GM23338 (cell line): ENCODE data around the gene KIF9. TPM values are rescaled to one million over a fixed set of nuclear protein-coding genes. Genes with fewer than 3 reads are reported as not detected.
"Not testable (repeated sequence)": the region's sequence is repeated elsewhere in the genome, so short reads cannot be mapped to it uniquely, and the experiment has no call there.

Experiments
- ATAC-seq: fragments of 200-7000 bp; cut with Tn5 transposase; 3 replicates; pipeline ENCODE4 v1.9.1; 2020
- DNase-seq: peaks from one replicate; pipeline ENCODE4 v3.0.0-alpha.2; 2015; ENCODE audit warnings: low spot score
- H2AFZ ChIP-seq: fragments of 200-600 bp; sonication (generic); 2 replicates; pipeline ENCODE4 v1.8.0; 2016; ENCODE audit warnings: antibody characterized with exemption, mild to moderate bottlenecking, moderate library complexity
- H3F3A ChIP-seq: fragments of 200-600 bp; sonication (generic); replicated peaks from 2 replicates; pipeline ENCODE4 v1.8.0; 2017; ENCODE audit warnings: antibody characterized with exemption, mixed run types, low read depth
- H3K27ac ChIP-seq: fragments of 200-600 bp; sonication (generic); 2 replicates; pipeline ENCODE4 v1.6.1; 2016; ENCODE audit warnings: low read depth
- H3K27me3 ChIP-seq: fragments of 200-600 bp; sonication (generic); 2 replicates; pipeline ENCODE4 v1.8.0; 2016; ENCODE audit warnings: mild to moderate bottlenecking, mixed run types, moderate library complexity; ENCODE audit not compliant: insufficient read depth
- H3K36me3 ChIP-seq: fragments of 200-600 bp; sonication (generic); 2 replicates; pipeline ENCODE4 v1.8.0; 2016; ENCODE audit warnings: mild to moderate bottlenecking; ENCODE audit not compliant: insufficient read depth
- H3K4me1 ChIP-seq: fragments of 200-600 bp; sonication (generic); 2 replicates; pipeline ENCODE4 v1.8.0; 2016; ENCODE audit warnings: mild to moderate bottlenecking, moderate library complexity; ENCODE audit not compliant: insufficient read depth
- H3K4me2 ChIP-seq: fragments of 200-600 bp; sonication (generic); 2 replicates; pipeline ENCODE4 v1.7.1; 2017; ENCODE audit warnings: mixed run types
- H3K4me3 ChIP-seq: fragments of 200-600 bp; sonication (generic); 2 replicates; pipeline ENCODE4 v1.6.1; 2016; ENCODE audit warnings: mixed run types
- H3K79me2 ChIP-seq: fragments of 200-600 bp; sonication (generic); replicated peaks from 2 replicates; pipeline ENCODE4 v1.8.0; 2017; ENCODE audit warnings: mild to moderate bottlenecking; ENCODE audit not compliant: insufficient read depth
- H3K9me2 ChIP-seq: fragments of 200-600 bp; sonication (generic); 2 replicates; pipeline ENCODE4 v1.8.0; 2017; ENCODE audit not compliant: insufficient read depth
- H4K20me1 ChIP-seq: fragments of 200-600 bp; sonication (generic); replicated peaks from 2 replicates; pipeline ENCODE4 v1.8.0; 2017; ENCODE audit warnings: mild to moderate bottlenecking; ENCODE audit not compliant: insufficient read depth
- H3K27ac Mint-ChIP-seq: 2 replicates; pipeline ENCODE4 v1.8.0; 2020; ENCODE audit warnings: inconsistent platforms, mild to moderate bottlenecking, moderate library complexity, mixed read lengths
- H3K27me3 Mint-ChIP-seq: 3 replicates; pipeline ENCODE4 v1.8.0; 2022; ENCODE audit warnings: low read depth, mild to moderate bottlenecking, moderate library complexity, mixed read lengths, inconsistent platforms; ENCODE audit not compliant: insufficient read depth, poor library complexity
- H3K36me3 Mint-ChIP-seq: 3 replicates; pipeline ENCODE4 v1.8.0; 2021; ENCODE audit warnings: low read depth, mild to moderate bottlenecking, inconsistent platforms, moderate library complexity, mixed read lengths
- H3K4me1 Mint-ChIP-seq: 3 replicates; pipeline ENCODE4 v1.8.0; 2020; ENCODE audit warnings: mild to moderate bottlenecking, inconsistent platforms, mixed read lengths
- H3K4me3 Mint-ChIP-seq: 3 replicates; pipeline ENCODE4 v1.8.0; 2021; ENCODE audit warnings: moderate library complexity, mild to moderate bottlenecking, inconsistent platforms, mixed read lengths
- H3K9me3 Mint-ChIP-seq: 3 replicates; pipeline ENCODE4 v1.8.0; 2020; ENCODE audit warnings: moderate library complexity, mild to moderate bottlenecking, inconsistent platforms, mixed read lengths
- CTCF ChIP-seq, 2 experiments: fragments of 200-600 bp in 1 of 2; sonication (generic) in 1 of 2; conservative IDR thresholded peaks; 2 replicates each; pipeline versions ENCODE4 v1.5.1 to v1.6.1; 2016 to 2017; ENCODE audit warnings: antibody characterized with exemption in 2 of 2, low read depth in 2 of 2, mild to moderate bottlenecking in 2 of 2, moderate library complexity in 1 of 2
- EZH2phosphoT487 ChIP-seq: fragments of 200-600 bp; sonication (generic); IDR thresholded peaks from one replicate; pipeline ENCODE4 v1.8.1; 2018; ENCODE audit warnings: antibody characterized with exemption; ENCODE audit not compliant: unreplicated experiment
- JUNB ChIP-seq: IDR thresholded peaks from one replicate; pipeline ENCODE4 v1.6.1; 2016; ENCODE audit warnings: antibody characterized with exemption; ENCODE audit not compliant: unreplicated experiment
- NANOG ChIP-seq: IDR thresholded peaks from 2 replicates; pipeline ENCODE4 v1.6.1; 2016; ENCODE audit warnings: antibody characterized with exemption, borderline replicate concordance
- STAT1 ChIP-seq: IDR thresholded peaks from one replicate; pipeline ENCODE4 v1.6.1; 2016; ENCODE audit warnings: antibody characterized with exemption; ENCODE audit not compliant: unreplicated experiment
- ZNF331 ChIP-seq: fragments of 250-450 bp; sonication (Bioruptor Pico); IDR thresholded peaks from 2 replicates; pipeline ENCODE4 v1.5.0; 2020; ENCODE audit warnings: low read depth, mild to moderate bottlenecking, moderate library complexity
- polyA plus RNA-seq: library from polyadenylated mRNA; unstranded; fragments of >200 nt; fragmentation: Nextera tagmentation; extraction: Ambion mirVana; gene quantifications from 2 replicates; pipeline ENCODE4 v1.2.1, GENCODE V29; 2016
- total RNA-seq: library from RNA; depleted of rRNA; stranded (reverse); fragments of >200 nt; shearing (Covaris generic); gene quantifications from 2 replicates; pipeline ENCODE4 v1.2.3, GENCODE V29; 2014
- TF ChIP-seq, protein P1 (sequence below): IDR thresholded peaks from one replicate; pipeline ENCODE4 v1.6.1; 2018; ENCODE audit warnings: antibody characterized with exemption; ENCODE audit not compliant: unreplicated experiment
- TF ChIP-seq, protein P2 (sequence below): IDR thresholded peaks from 2 replicates; pipeline ENCODE4 v1.6.1; 2016; ENCODE audit warnings: antibody characterized with exemption

The KIF9 gene
- total and polyA plus RNA-seq, 2 experiments from 2014 or later: 12.6 to 14.0 TPM

DNA sequence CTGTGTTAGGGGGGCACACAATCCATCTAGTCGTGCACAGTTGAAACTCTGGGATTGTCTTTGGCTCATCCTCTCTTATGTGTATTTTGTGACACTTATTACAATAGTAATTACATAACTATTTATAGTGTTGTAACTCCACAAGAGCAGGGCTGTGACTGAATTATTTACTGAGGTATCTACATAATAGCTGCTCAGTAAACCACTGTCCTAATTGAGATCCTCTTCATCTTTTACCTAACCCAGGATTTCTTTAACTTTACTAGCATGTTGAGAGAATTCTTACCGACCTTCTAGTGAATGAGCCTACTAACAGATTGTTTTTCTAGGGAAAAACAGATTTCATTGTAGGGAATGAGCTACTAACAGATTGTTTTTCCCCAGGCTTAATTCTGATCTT, 11.2 kb upstream of the KIF9 start (continued):
- TF ChIP-seq, protein P1, sequence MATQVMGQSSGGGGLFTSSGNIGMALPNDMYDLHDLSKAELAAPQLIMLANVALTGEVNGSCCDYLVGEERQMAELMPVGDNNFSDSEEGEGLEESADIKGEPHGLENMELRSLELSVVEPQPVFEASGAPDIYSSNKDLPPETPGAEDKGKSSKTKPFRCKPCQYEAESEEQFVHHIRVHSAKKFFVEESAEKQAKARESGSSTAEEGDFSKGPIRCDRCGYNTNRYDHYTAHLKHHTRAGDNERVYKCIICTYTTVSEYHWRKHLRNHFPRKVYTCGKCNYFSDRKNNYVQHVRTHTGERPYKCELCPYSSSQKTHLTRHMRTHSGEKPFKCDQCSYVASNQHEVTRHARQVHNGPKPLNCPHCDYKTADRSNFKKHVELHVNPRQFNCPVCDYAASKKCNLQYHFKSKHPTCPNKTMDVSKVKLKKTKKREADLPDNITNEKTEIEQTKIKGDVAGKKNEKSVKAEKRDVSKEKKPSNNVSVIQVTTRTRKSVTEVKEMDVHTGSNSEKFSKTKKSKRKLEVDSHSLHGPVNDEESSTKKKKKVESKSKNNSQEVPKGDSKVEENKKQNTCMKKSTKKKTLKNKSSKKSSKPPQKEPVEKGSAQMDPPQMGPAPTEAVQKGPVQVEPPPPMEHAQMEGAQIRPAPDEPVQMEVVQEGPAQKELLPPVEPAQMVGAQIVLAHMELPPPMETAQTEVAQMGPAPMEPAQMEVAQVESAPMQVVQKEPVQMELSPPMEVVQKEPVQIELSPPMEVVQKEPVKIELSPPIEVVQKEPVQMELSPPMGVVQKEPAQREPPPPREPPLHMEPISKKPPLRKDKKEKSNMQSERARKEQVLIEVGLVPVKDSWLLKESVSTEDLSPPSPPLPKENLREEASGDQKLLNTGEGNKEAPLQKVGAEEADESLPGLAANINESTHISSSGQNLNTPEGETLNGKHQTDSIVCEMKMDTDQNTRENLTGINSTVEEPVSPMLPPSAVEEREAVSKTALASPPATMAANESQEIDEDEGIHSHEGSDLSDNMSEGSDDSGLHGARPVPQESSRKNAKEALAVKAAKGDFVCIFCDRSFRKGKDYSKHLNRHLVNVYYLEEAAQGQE: no peak
- TF ChIP-seq EZH2phosphoT487 (no peak), NANOG (no peak), STAT1 (no peak)

DNA sequence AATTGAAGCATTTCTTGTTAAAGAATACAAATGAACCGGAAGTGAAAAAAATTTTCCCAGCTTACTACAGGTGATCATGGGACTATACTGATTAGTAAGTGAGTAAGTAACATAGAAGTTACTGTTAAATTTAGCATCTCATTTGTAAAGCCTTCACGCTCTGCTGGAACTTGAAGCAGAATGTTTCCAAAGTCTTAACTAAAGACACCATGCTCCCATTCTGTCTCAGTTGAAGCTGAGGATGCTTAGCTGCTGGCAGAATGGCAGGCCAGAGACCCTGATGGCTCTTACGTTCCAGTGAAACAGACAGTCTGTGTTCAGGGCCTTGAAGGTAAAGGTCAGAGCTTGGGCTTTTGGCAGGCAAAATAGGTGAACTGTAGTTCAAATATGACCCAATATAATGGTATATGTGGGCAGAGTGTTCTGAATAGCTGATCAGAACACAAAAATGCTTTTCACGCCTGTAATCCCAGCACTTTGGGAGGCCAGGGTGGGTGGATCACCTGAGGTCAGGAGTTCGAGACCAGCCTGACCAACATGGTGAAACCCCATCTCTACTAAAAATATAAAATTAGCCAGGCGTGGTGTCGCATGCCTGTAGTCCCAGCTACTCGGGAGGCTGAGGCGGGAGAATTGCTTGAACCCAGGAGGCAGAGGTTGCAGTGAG, 9.3 kb upstream of the KIF9 start:
- not testable (repeated sequence) for H3F3A ChIP-seq, H3K27me3 Mint-ChIP-seq, H3K9me2 ChIP-seq, DNase-seq, H3K9me3 Mint-ChIP-seq, H3K4me3 ChIP-seq, H3K4me2 ChIP-seq, H2AFZ ChIP-seq, H3K4me3 Mint-ChIP-seq, H3K27ac Mint-ChIP-seq, H3K27ac ChIP-seq, H3K36me3 ChIP-seq, H3K4me1 ChIP-seq, H3K27me3 ChIP-seq, ATAC-seq
- peaks cover 47% of the 10 kb centered on the region for H4K20me1 ChIP-seq
- Mint-ChIP-seq H3K4me1 (peaks cover 20% of the 10 kb centered on the region), H3K36me3 (peaks cover 16% of the 10 kb centered on the region)
- H3K79me2 ChIP-seq: peaks cover 98% of the 10 kb centered on the region

- Histone ChIP-seq H3K4me1 (no peaks in the 10 kb centered on the region; the same call in 1 of the 2 replicates), H3K79me2 (peaks cover 98% of the 10 kb centered on the region), H3K36me3 (no peaks in the 10 kb centered on the region; the same call in 1 of the 2 replicates), H2AFZ (no peak overlapping the region), H3K4me3 (no peak overlapping the region), H3K27me3 (no peaks in the 10 kb centered on the region), H4K20me1 (peaks cover 47% of the 10 kb centered on the region), H3F3A (0 out of 2 replicates have a peak, but pooled peaks cover 5% of the 10 kb centered on the region), H3K4me2 (no peak overlapping the region), H3K9me2 (no peaks in the 10 kb centered on the region), H3K27ac (0 out of 2 replicates have a peak overlapping the region, but pooled peaks have one; percentile 45)
- H3K27ac Mint-ChIP-seq: no peak overlapping the region
- H3K36me3 Mint-ChIP-seq: peaks cover 16% of the 10 kb centered on the region
- peaks cover 3% of the 10 kb centered on the region for H3K27me3 Mint-ChIP-seq
- H3K4me3 Mint-ChIP-seq: no peak overlapping the region
- ATAC-seq (no peak), DNase-seq (no peak)
- peaks cover 15% of the 10 kb centered on the region for H3K4me1 Mint-ChIP-seq
- H3K9me3 Mint-ChIP-seq: no peaks in the 10 kb centered on the region
- TF ChIP-seq STAT1 (no peak), JUNB (no peak), ZNF331 (CRISPR knock-in tag) (no peak), CTCF (conservative IDR thresholded peaks at IDR 0.05; ENCODE audit: low read depth in 2 of 2) (no peak)
- TF ChIP-seq, protein P1: no peak
- TF ChIP-seq, protein P2, sequence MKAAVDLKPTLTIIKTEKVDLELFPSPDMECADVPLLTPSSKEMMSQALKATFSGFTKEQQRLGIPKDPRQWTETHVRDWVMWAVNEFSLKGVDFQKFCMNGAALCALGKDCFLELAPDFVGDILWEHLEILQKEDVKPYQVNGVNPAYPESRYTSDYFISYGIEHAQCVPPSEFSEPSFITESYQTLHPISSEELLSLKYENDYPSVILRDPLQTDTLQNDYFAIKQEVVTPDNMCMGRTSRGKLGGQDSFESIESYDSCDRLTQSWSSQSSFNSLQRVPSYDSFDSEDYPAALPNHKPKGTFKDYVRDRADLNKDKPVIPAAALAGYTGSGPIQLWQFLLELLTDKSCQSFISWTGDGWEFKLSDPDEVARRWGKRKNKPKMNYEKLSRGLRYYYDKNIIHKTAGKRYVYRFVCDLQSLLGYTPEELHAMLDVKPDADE: no peak
These were observed 8.7 kb upstream of the KIF9 start for GRCh38 chr3:47291158-47291753.
